OCI-M2 (cell line): Measurements from ENCODE around the gene CUL7.
"Not testable (repeated sequence)": the region's sequence is repeated elsewhere in the genome, so short reads cannot be mapped to it uniquely, and the experiment has no call there.

Experiments
- DNase-seq: peaks from one replicate; lab custom pipeline; 2025; ENCODE audit not compliant: unreplicated experiment; lab: John Stamatoyannopoulos, UW

Gene CUL7

GRCh38 chr6:43016943-43017334, 36.7 kb downstream of the CUL7 start:
- DNase-seq, result no peak

GRCh38 chr6:43016176-43016942, 37.3 kb downstream of the CUL7 start:
- no peak for DNase-seq

- no peak for DNase-seq
Measured at GRCh38 chr6:43014434-43014909, 39.2 kb downstream of the CUL7 start.

GRCh38 chr6:43013843-43014433, 39.7 kb downstream of the CUL7 start, which contains the start of the genes KLHDC3 and MEA1:
TSS of gene KLHDC3 (plus strand) at chr6:43014249. CDS start at chr6:43017193, 2,944 bp downstream.
TSS of gene MEA1 (minus strand) at chr6:43013946. CDS start at chr6:43013813, 133 bp downstream.
- DNase-seq, result peak; percentile 96

- DNase-seq, result no peak
Measured at GRCh38 chr6:43013097-43013842, 40.4 kb downstream of the CUL7 start.

GRCh38 chr6:43012364-43012763, 41.3 kb downstream of the CUL7 start:
- no peak for DNase-seq

GRCh38 chr6:43011207-43011606, 42.4 kb downstream of the CUL7 start:
- DNase-seq, result no peak

- no peak for DNase-seq
Measured at GRCh38 chr6:43009124-43009523, 44.5 kb downstream of the CUL7 start.

- DNase-seq, result no peak
Measured at GRCh38 chr6:43007126-43007525, 46.5 kb downstream of the CUL7 start.

- no peak for DNase-seq
Measured at GRCh38 chr6:43006251-43006650, 47.4 kb downstream of the CUL7 start.

GRCh38 chr6:43005844-43006243, 47.8 kb downstream of the CUL7 start:
- no peak for DNase-seq

- no peak for DNase-seq
Measured at GRCh38 chr6:43001843-43002242, 51.8 kb downstream of the CUL7 start.

GRCh38 chr6:42998205-42998604, 55.4 kb downstream of the CUL7 start:
- DNase-seq, result not testable (repeated sequence)

- DNase-seq, result no peak
Measured at GRCh38 chr6:42996513-42996912, 57.1 kb downstream of the CUL7 start.

GRCh38 chr6:42993445-42993844, 60.2 kb downstream of the CUL7 start:
- DNase-seq, result no peak

GRCh38 chr6:42989923-42990322, 63.7 kb downstream of the CUL7 start:
- no peak for DNase-seq

- no peak for DNase-seq
Measured at GRCh38 chr6:42988486-42989020, 65.1 kb downstream of the CUL7 start.
